Kidney tubule cell (primary cell): Measurements from ENCODE around the gene GPR157.
"Not testable (repeated sequence)": the region's sequence is repeated elsewhere in the genome, so short reads cannot be mapped to it uniquely, and the experiment has no call there.

Experiments
- DNase-seq: peaks from one replicate; pipeline ENCODE4 v3.0.0-alpha.2; 2018; ENCODE audit warnings: low spot score

GPR157 gene

GRCh38 chr1:9128520-9129265 is at the start of gene GPR157:
GPR157 (minus strand) TSS chr1:9129102; CDS start chr1:9129027, 75 bp downstream.
- DNase-seq: peak; percentile 80

- DNase-seq: no peak
Measured at GRCh38 chr1:9174762-9175161, 45.9 kb upstream of the GPR157 start.

- DNase-seq: no peak
Measured at GRCh38 chr1:9174243-9174642, 45.3 kb upstream of the GPR157 start.

GRCh38 chr1:9169601-9170137 is 40.8 kb upstream of the GPR157 start:
- no peak for DNase-seq

GRCh38 chr1:9167638-9168037 is 38.7 kb upstream of the GPR157 start:
- DNase-seq: no peak

- peak; percentile 13 for DNase-seq
Measured at GRCh38 chr1:9166289-9167235, 37.7 kb upstream of the GPR157 start.

GRCh38 chr1:9165396-9165795 is 36.5 kb upstream of the GPR157 start:
- no peak for DNase-seq

GRCh38 chr1:9164919-9165318 is 36.0 kb upstream of the GPR157 start:
- peak; percentile 57 for DNase-seq

GRCh38 chr1:9164532-9164900 is 35.6 kb upstream of the GPR157 start:
- peak; percentile 11 for DNase-seq

- peak; percentile 48 for DNase-seq
Measured at GRCh38 chr1:9161963-9162362, 33.1 kb upstream of the GPR157 start.

GRCh38 chr1:9161342-9161741 is 32.4 kb upstream of the GPR157 start:
- DNase-seq: no peak

- no peak for DNase-seq
Measured at GRCh38 chr1:9160079-9160717, 31.3 kb upstream of the GPR157 start.

- no peak for DNase-seq
Measured at GRCh38 chr1:9155879-9156278, 27.0 kb upstream of the GPR157 start.

GRCh38 chr1:9155405-9155804 is 26.5 kb upstream of the GPR157 start:
- not testable (repeated sequence) for DNase-seq

GRCh38 chr1:9153152-9153551 is 24.2 kb upstream of the GPR157 start:
- DNase-seq: no peak

GRCh38 chr1:9152535-9152934 is 23.6 kb upstream of the GPR157 start:
- DNase-seq: no peak

- DNase-seq: no peak
Measured at GRCh38 chr1:9151328-9151860, 22.5 kb upstream of the GPR157 start.

GRCh38 chr1:9150582-9151327 is 21.9 kb upstream of the GPR157 start:
- no peak for DNase-seq

GRCh38 chr1:9149837-9150581 is 21.1 kb upstream of the GPR157 start:
- no peak for DNase-seq

- no peak for DNase-seq
Measured at GRCh38 chr1:9149151-9149550, 20.2 kb upstream of the GPR157 start.

GRCh38 chr1:9146156-9146555 is 17.3 kb upstream of the GPR157 start:
- DNase-seq: no peak
